IPS-18c (cell line): ENCODE measurements around the gene PKMYT1.
"Not testable (repeated sequence)": the region's sequence is repeated elsewhere in the genome, so short reads cannot be mapped to it uniquely, and the experiment has no call there.

Source experiments
- H3K4me3 ChIP-seq: 2 replicates; pipeline ENCODE4 v1.7.0; 2013; ENCODE audit warnings: low read depth, mild to moderate bottlenecking, low read length, moderate library complexity; ENCODE audit not compliant: insufficient read depth
- H3K9me3 ChIP-seq: one replicate; pipeline ENCODE4 v1.6.1; 2013; ENCODE audit warnings: mild to moderate bottlenecking, low read length, moderate library complexity; ENCODE audit not compliant: control insufficient read depth, insufficient read depth

The PKMYT1 gene

DNA sequence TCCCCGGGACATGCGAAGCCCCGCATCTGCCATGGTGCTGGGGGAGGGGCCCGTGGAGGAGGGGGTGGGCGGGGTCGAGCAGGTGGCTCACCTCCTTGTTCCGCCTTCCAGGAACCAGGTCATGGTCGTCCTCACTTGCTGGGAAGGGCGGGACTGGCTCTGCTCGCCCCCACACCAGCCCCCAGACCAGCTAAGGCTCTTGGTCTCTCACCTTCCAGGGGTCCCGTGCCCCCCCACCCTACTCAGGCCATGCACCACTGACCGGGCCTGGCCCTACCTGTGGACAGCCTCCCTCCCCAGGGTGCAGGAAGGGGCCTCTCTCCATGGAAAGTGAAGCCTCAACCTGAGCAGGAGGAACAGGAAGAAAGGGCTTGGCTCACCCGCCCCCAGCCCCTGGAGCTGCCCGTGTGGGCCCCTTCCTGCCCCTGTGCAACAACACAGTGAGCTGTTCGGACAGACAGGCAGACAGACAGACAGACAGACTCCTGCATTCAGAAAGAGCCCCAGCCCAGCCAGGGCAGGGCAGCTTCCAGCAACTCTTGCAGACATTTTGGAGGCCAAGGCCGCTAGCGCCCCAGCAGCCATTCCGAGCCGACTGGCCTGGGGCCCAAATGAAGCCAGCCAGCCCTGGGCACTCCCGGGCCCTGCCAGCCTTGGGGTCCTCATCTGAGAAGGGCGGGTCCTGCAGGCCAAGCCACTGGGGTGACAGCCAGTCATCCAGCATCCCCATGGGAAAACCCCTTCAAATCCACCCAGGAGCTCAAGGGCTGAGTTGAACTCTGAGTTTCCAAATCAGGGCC, 24.3 kb downstream of the PKMYT1 start:
- Histone ChIP-seq H3K9me3 (no peaks in the 10 kb centered on the region), H3K4me3 (no peak overlapping the region)

DNA sequence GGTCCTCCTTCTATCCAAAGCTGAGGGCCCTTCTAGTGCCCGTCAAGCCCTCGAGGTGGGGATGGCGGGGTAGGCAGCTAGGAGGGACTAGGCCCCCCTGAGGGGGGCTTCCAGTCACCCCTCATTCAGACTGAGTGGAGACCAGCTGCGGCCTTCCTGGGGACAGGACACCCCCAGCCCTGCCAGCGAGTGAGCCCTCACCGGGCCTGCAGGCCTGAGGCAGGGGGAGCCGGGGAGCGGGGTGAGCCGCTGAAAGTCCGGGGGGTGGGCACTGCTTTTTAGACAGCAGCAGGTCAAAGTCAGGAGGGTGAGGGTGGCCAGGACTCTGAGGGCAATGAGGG, 24.8 kb downstream of the PKMYT1 start:
- no peaks in the 10 kb centered on the region for H3K9me3 ChIP-seq
- no peak overlapping the region for H3K4me3 ChIP-seq

DNA sequence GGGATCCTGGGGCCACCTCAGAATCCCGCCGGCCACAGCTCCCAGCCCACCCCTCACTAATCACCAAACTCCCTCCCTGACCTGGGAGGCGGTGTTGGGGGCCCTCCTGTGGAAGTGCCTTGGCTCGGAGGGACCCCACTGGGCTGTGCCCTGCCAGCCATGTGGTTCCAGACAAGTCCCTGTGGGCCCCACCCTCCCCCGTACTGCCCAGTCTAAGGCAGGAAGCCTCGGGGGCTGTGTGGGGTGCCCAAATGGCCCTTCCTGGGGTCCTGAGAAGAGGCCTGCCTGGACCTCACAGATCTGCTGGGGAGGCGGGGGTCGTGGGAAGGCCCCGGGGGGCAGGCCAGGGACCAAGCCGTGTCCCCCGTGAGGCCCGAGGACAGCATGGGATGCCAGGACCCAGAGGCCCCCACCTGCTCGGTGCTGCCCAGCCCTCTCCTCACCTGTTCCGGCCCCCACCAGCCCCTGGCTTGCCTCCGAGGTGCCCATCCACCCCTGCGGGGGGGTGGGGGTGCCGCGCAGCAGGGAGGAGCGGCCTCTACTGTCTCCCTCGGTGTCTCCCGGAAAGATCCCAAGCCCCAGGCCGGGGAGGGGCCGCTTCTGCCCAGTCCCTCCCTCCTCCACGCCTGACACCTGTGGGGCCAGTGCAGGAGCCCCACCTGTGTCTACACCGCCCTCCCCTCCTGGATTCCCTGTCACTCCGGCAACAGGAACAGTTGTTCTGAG, 25.4 kb downstream of the PKMYT1 start:
- Histone ChIP-seq H3K9me3 (no peaks in the 10 kb centered on the region), H3K4me3 (no peak overlapping the region; the same call in 1 of the 2 replicates)

GRCh38 chr16:2953706-2954627, 26.3 kb downstream of the PKMYT1 start:
- H3K4me3 ChIP-seq: no peak overlapping the region
- no peaks in the 10 kb centered on the region for H3K9me3 ChIP-seq

DNA sequence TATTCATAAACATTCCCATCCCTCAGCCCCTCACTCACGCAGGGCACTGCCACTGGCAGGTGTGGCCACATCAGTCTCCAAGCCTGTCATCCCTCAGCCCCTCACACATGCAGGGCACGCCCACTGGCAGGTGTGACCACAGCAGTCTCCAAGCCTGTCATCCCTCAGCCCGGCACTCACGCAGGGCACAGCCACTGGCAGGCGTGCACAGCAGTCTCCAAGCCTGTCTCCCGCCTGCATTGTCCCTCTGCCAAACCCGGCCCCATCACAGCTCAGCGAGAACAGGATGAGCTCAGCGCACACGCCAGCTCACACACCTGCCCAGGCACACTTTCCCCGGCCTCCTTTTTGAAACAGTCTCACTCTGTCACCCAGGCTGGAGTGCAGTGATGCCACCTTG, 27.6 kb downstream of the PKMYT1 start:
- Histone ChIP-seq H3K4me3 (no peak overlapping the region), H3K9me3 (no peaks in the 10 kb centered on the region)

DNA sequence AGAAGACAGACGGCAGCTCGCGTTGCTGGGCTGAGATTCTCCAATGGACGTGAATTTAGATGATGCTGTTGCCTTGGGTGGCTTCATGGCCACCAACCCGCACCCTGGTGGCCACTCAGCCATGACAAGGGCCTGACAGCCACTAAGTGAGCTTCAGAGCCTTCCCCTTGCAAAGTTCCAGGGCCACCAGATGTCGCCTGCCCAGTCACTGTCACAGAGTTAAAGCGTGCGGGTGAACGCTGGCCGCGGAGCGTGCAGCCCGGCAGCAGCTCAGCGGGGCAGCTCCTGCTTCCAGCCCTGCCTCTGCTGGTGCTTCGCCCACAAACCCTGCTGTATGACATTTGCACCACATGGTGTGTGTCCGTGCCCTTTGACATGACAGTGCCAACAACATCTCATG, 29.5 kb downstream of the PKMYT1 start:
- Histone ChIP-seq H3K4me3 (no peak overlapping the region), H3K9me3 (no peaks in the 10 kb centered on the region)

GRCh38 chr16:2950353-2950724, 29.9 kb downstream of the PKMYT1 start:
- no peaks in the 10 kb centered on the region for H3K9me3 ChIP-seq
- no peak overlapping the region for H3K4me3 ChIP-seq

DNA sequence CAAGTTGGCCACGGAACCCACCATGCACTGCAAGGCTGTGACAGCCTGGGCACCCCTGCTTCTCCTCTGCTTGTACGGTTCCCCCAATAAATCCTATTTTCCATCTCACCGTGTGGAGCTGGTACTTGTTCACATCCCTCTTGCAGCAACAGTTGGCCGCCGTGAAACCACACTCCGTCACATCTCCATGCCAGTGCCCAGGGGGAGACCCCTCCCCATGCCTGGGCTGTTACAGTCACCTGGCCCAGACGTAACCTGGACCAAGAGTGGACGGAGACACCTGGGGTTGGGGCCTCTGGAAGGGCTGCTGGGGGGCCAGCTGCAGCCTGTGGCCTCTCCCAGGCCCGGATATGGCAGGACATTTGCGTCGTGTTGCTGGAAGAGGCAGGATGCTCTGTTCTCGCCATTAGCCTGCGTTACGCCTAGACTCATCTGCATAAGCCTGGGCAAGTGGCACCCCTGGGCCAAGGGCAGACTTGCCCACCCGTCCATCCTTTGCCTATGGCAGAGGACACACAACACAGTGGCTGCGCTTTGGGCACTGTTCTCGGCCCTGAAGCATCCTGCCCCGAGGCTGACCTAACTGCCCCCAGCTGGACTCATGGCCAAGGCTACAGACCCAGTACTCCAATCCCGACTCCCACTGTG, 30.4 kb downstream of the PKMYT1 start:
- no peaks in the 10 kb centered on the region for H3K9me3 ChIP-seq
- no peak overlapping the region for H3K4me3 ChIP-seq

DNA sequence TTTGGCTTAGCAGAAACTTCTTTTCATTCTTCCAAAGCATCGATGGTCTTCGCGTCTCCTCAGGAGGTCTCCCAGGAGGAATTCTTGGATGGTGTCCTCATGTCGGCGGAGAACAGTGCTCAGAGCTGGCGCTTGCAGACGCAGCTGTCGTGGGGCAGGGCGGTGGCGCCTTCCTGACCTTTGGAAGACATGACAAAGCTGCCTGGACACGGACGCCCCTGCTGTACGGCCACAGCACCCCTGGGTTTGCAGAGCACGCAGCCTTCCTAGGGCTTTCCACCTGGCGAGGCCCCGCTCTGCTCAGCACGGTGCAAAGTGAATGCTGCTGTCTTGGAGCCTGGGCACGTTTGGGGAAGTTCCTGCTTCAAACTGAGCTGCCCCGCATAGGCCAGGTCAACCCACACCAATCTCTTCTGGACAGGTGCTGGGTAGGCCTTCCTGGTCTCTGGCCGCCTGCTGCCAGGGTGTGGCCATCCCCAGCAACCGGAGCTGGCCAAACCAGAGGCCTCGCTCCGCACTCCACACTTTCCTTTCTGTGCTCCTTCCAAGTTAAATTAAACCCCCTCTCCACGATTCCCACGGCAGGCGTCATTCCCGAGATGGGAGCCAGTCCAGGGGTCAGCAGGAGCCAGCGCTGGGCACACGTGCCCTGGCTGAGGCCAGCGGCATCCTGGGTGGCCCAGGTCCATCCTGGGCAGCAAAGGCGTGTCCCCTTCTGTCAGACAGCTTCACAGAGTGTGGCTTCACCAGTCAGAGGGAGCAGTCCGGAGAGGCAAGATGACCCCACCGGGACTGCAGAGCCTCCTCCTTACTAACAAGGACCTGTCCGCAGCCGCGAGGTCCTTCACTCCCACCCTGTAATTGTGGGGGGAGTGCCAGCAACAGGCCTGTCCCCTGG, 31.2 kb downstream of the PKMYT1 start:
- no peaks in the 10 kb centered on the region for H3K9me3 ChIP-seq
- no peak overlapping the region for H3K4me3 ChIP-seq

DNA sequence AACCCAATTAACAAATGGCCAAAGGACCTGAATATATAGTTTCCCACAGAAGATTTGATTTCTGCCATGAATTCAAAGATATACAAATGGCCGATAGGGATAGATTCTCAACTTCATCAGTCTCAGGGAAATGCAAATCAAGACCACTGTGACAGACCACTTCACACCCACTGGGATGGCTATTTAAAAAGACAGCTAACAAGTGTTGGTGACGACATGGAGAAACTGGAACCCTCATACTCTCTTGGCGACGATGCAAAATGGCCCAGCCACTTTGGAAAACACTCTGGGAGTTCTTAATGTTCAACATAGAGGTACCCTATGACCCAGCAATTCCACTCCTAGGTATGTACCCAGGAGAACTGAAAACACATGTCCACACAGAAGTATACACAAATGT, 33.6 kb downstream of the PKMYT1 start:
- Histone ChIP-seq H3K4me3 (no peak overlapping the region), H3K9me3 (no peaks in the 10 kb centered on the region)

GRCh38 chr16:2943716-2944115, 36.5 kb downstream of the PKMYT1 start:
- H3K9me3 ChIP-seq, H3K4me3 ChIP-seq: not testable (repeated sequence)

- no peaks in the 10 kb centered on the region for H3K9me3 ChIP-seq
- no peak overlapping the region for H3K4me3 ChIP-seq
Measured at GRCh38 chr16:2942045-2942444, 38.2 kb downstream of the PKMYT1 start.

- no peak overlapping the region for H3K4me3 ChIP-seq
- H3K9me3 ChIP-seq: no peaks in the 10 kb centered on the region
Measured at GRCh38 chr16:2939968-2940367, 40.3 kb downstream of the PKMYT1 start.

- no peak overlapping the region for H3K4me3 ChIP-seq
- H3K9me3 ChIP-seq: peaks cover 3% of the 10 kb centered on the region
Measured at GRCh38 chr16:2938206-2938605, 42.0 kb downstream of the PKMYT1 start.

- peaks cover 3% of the 10 kb centered on the region for H3K9me3 ChIP-seq
- H3K4me3 ChIP-seq: no peak overlapping the region
Measured at GRCh38 chr16:2937170-2937569, 43.1 kb downstream of the PKMYT1 start.

DNA sequence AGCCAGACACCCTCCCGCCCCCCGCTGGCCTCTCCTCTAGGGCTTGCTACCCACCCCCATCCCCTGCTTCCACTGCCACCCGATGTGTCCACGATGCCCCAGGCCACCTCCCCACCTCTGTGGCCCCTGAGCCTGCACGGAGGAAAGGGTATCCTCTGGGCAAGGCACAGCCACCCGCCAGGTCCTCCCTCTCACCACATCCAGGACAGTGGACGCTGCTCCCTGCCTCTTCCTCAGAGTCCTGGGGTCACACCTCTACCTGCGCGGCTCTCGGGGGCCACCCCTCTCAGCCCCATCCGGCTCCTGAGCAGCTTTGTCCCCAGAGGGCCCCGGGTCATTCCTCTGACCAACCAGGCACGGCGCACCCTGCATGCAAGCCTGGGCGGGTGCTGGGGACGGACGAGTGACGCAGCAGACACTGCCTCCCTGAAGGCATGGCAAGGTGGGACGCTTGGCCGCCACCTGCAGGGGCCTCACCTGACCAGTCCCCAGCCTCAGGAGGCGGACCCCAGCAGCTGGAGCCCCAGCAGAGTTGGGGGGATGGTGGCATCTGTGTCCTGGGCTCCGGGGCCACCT, 43.7 kb downstream of the PKMYT1 start:
- H3K4me3 ChIP-seq: no peak overlapping the region
- H3K9me3 ChIP-seq: peaks cover 3% of the 10 kb centered on the region
